NB4 (cell line): Measurements from ENCODE around the gene AP5B1.

Experiments
- MAX ChIP-seq: IDR thresholded peaks from 2 replicates; pipeline ENCODE4 v1.6.1; 2011; ENCODE audit warnings: low read depth, low read length
- POLR2A ChIP-seq: IDR thresholded peaks from 2 replicates; pipeline ENCODE4 v1.6.1; 2011; ENCODE audit warnings: mild to moderate bottlenecking; ENCODE audit not compliant: insufficient read length; ENCODE audit errors: extremely low read depth

- TF ChIP-seq MAX, result no peak
- no peak for TF ChIP-seq POLR2A
Observed at GRCh38 chr11:65774525-65775306, 6.1 kb downstream of the AP5B1 start.
